ENCODE results near the gene RTF1. TPM values are rescaled to one million over a fixed set of nuclear protein-coding genes. Genes with fewer than 3 reads are reported as not detected.

The RTF1 gene
- total RNA-seq, 2 experiments from 2014 or later, result 28.6 to 46.9 TPM

DNA sequence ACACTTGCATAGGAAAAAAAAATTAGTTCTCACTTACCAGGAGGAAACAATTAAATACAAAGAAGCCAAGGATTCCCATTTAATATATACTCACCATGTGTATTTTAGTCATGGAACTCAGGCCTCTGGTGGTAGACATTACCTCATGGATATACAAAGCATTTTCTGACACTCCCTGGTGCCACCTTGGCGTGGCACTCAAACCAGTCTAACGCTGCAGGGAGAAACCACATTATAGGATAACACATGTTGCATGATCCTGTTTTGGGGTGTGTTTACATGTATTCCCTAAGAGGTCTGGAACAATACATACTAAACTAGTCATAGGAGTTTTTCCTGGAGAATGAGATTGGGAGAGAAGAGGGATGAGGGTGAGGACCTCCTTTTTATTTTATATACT is 5.9 kb upstream of the RTF1 start:
- Histone ChIP-seq H3K36me3 (ENCODE audit: insufficient read depth, low read length) (no peaks in the 10 kb centered on the region), H3K27ac (ENCODE audit: low read depth, low read length, poor library complexity, severe bottlenecking) (no peak overlapping the region), H3K9me2 (ENCODE audit: insufficient read depth, low read length) (no peaks in the 10 kb centered on the region), H3K4me1 (ENCODE audit: insufficient read depth, low read length, poor library complexity, severe bottlenecking) (peaks cover 8% of the 10 kb centered on the region), H3K4me2 (ENCODE audit: low read length) (no peak overlapping the region), H3K9me3 (ENCODE audit: low read length) (no peaks in the 10 kb centered on the region), H4K20me1 (ENCODE audit: insufficient read depth, low read length) (no peaks in the 10 kb centered on the region), H3K4me3 (ENCODE audit: low read depth, low read length, poor library complexity, severe bottlenecking) (no peak overlapping the region), H3K79me2 (ENCODE audit: insufficient read depth, low read depth, low read length) (peaks cover 8% of the 10 kb centered on the region; the same call in 1 of the 2 replicates), H2AFZ (ENCODE audit: low read length) (no peak overlapping the region)
- ChIA-PET CTCF (ENCODE audit: unreplicated experiment) (no interaction called here), POLR2A (interaction anchor here (0.7 to 1.2 kb wide), 2 partner anchors 25 to 168 kb away, joined by 3 read pairs; no protein-coding TSS in a partner anchor)
- DNase-seq (ENCODE audit: low spot score), result no peak
- intact Hi-C loops (cut with micrococcal nuclease; ENCODE audit: unreplicated experiment), result no loop called here
- TF ChIP-seq EZH2phosphoT487 (IDR thresholded peaks at IDR 0.05; ENCODE audit: borderline replicate concordance, low read depth, low read length), result no peak
- TF ChIP-seq, protein P1, sequence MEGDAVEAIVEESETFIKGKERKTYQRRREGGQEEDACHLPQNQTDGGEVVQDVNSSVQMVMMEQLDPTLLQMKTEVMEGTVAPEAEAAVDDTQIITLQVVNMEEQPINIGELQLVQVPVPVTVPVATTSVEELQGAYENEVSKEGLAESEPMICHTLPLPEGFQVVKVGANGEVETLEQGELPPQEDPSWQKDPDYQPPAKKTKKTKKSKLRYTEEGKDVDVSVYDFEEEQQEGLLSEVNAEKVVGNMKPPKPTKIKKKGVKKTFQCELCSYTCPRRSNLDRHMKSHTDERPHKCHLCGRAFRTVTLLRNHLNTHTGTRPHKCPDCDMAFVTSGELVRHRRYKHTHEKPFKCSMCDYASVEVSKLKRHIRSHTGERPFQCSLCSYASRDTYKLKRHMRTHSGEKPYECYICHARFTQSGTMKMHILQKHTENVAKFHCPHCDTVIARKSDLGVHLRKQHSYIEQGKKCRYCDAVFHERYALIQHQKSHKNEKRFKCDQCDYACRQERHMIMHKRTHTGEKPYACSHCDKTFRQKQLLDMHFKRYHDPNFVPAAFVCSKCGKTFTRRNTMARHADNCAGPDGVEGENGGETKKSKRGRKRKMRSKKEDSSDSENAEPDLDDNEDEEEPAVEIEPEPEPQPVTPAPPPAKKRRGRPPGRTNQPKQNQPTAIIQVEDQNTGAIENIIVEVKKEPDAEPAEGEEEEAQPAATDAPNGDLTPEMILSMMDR (conservative IDR thresholded peaks at IDR 0.05; ENCODE audit: low read length), result no peak
- BruUV-seq (replicated peaks), result no TSS peak

DNA sequence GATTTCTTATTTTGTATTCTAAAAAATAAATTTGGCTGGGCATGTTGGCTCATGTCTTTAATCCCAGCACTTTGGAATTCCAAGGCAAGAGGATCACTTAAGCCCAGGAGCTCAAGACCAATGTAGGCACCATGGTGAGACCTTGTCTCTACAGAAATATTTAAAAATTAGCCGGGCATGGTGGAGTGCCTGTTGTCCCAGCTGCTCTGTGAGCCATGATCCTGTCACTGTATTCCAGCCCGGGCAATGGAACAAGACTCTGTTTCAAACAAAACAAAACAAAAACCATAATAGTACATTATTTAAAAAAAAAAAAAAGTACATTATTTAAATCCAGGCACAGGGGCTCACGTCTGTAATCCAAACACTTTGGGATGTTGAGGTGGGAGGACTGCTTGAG is 5.5 kb upstream of the RTF1 start:
- Histone ChIP-seq H4K20me1 (ENCODE audit: insufficient read depth, low read length) (no peaks in the 10 kb centered on the region), H3K9me3 (ENCODE audit: low read length) (no peaks in the 10 kb centered on the region), H2AFZ (ENCODE audit: low read length) (no peak overlapping the region), H3K4me3 (ENCODE audit: low read depth, low read length, poor library complexity, severe bottlenecking) (no peak overlapping the region), H3K4me2 (ENCODE audit: low read length) (no peak overlapping the region), H3K27ac (ENCODE audit: low read depth, low read length, poor library complexity, severe bottlenecking) (no peak overlapping the region), H3K4me1 (ENCODE audit: insufficient read depth, low read length, poor library complexity, severe bottlenecking) (peaks cover 10% of the 10 kb centered on the region), H3K9me2 (ENCODE audit: insufficient read depth, low read length) (no peaks in the 10 kb centered on the region), H3K79me2 (ENCODE audit: insufficient read depth, low read depth, low read length) (peaks cover 12% of the 10 kb centered on the region; the same call in 1 of the 2 replicates), H3K36me3 (ENCODE audit: insufficient read depth, low read length) (no peaks in the 10 kb centered on the region)
- ChIA-PET CTCF (ENCODE audit: unreplicated experiment) (no interaction called here), POLR2A (no interaction called here)
- no TSS peak for BruUV-seq (replicated peaks)
- DNase-seq (ENCODE audit: low spot score), result no peak
- TF ChIP-seq, protein P1 (conservative IDR thresholded peaks at IDR 0.05; ENCODE audit: low read length), result no peak
- TF ChIP-seq EZH2phosphoT487 (IDR thresholded peaks at IDR 0.05; ENCODE audit: borderline replicate concordance, low read depth, low read length), result no peak
- intact Hi-C loops (cut with micrococcal nuclease; ENCODE audit: unreplicated experiment), result no loop called here

DNA sequence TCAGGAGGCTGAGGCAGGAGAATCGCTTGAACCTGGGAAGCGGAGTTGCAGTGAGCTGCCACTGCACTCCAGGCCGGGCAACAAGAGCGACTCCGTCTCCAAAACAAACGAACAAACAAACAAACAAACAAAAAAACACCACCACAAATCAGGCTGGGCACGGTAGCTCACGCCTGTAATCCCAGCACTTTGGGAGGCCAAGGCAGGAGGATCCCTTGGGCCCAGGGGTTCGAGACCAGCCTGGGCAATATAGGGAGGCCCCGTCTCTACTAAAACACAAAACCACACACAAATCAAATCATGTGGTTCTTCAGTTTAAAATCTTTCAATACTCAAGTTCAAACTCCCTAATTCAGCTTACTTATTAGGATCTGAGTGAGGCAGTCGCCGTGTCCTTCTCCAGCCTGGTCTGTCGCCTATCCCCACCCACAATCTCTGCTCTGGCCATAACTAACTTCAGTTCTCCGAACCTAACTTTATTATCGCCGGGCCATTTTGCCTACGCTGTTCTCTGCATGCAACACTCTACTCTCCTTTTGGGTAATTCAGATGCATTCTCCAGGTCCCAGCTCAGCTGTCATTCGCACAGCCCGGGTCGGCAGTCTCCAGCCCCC is 660 bp upstream of the RTF1 start:
- Histone ChIP-seq H3K36me3 (ENCODE audit: insufficient read depth, low read length) (no peaks in the 10 kb centered on the region), H3K9me3 (ENCODE audit: low read length) (no peaks in the 10 kb centered on the region), H3K4me1 (ENCODE audit: insufficient read depth, low read length, poor library complexity, severe bottlenecking) (peaks cover 30% of the 10 kb centered on the region), H3K79me2 (ENCODE audit: insufficient read depth, low read depth, low read length) (peaks cover 54% of the 10 kb centered on the region), H3K9me2 (ENCODE audit: insufficient read depth, low read length) (no peaks in the 10 kb centered on the region), H2AFZ (ENCODE audit: low read length) (peak overlapping the region; percentile 80), H3K27ac (ENCODE audit: low read depth, low read length, poor library complexity, severe bottlenecking) (peak overlapping the region; percentile 12), H3K4me2 (ENCODE audit: low read length) (peak overlapping the region; percentile 82), H4K20me1 (ENCODE audit: insufficient read depth, low read length) (peaks cover 12% of the 10 kb centered on the region), H3K4me3 (ENCODE audit: low read depth, low read length, poor library complexity, severe bottlenecking) (peak overlapping the region; percentile 79)
- ChIA-PET POLR2A (interaction anchor here (0.6 to 0.7 kb wide), 3 partner anchors 10 to 1179 kb away, joined by 3 to 6 read pairs (median 3); no protein-coding TSS in a partner anchor), CTCF (ENCODE audit: unreplicated experiment) (no interaction called here)
- intact Hi-C loops (cut with micrococcal nuclease; ENCODE audit: unreplicated experiment), result no loop called here
- TSS peak; percentile 97 for BruUV-seq (replicated peaks)
- no peak for TF ChIP-seq EZH2phosphoT487 (IDR thresholded peaks at IDR 0.05; ENCODE audit: borderline replicate concordance, low read depth, low read length)
- TF ChIP-seq, protein P1 (conservative IDR thresholded peaks at IDR 0.05; ENCODE audit: low read length), result no peak
- no peak for DNase-seq (ENCODE audit: low spot score)
